Panc1 (cell line): Measurements from ENCODE around the gene NSD2. TPM values are rescaled to one million over a fixed set of nuclear protein-coding genes. Genes with fewer than 3 reads are reported as not detected.

Experiments used
- ATAC-seq: fragments of 200-7000 bp; cut with Tn5 transposase; 2 replicates; pipeline ENCODE4 v1.9.1; 2020; ENCODE audit warnings: mild to moderate bottlenecking, moderate library complexity
- BruUV-seq: library from RNA; stranded (reverse); fragments of 400-500 nt; replicated peaks from 2 replicates; lab custom pipeline; 2021; lab: Mats Ljungman, UMichigan
- CTCF ChIA-PET: fragments of 300-600 bp; sonication (Branson Sonifier 250); formaldehyde crosslinking; loops from one replicate; lab custom pipeline; 2022; ENCODE audit warnings: antibody characterized with exemption; lab: Charles Lee
- POLR2A ChIA-PET: fragments of 300-600 bp; sonication (Branson Sonifier 250); formaldehyde crosslinking; loops from one replicate; lab custom pipeline; 2022; ENCODE audit warnings: antibody characterized with exemption; lab: Charles Lee
- DNase-seq: peaks from one replicate; pipeline ENCODE4 v3.0.0-alpha.2; 2010; ENCODE audit warnings: low read depth, low spot score
- H3K27ac ChIP-seq: 2 replicates; pipeline ENCODE4 v1.5.1; 2011; ENCODE audit warnings: mild to moderate bottlenecking, low read length, inconsistent platforms
- H3K27me3 ChIP-seq: fragments of 200-500 bp; sonication (Bioruptor generic); 2 replicates; pipeline ENCODE4 v1.6.0; 2014; ENCODE audit warnings: low read length, inconsistent platforms; ENCODE audit not compliant: control insufficient read depth, insufficient read depth
- H3K36me3 ChIP-seq: fragments of 200-500 bp; sonication (Bioruptor generic); 2 replicates; pipeline ENCODE4 v1.5.1; 2014; ENCODE audit warnings: inconsistent platforms, mild to moderate bottlenecking, low read length, moderate library complexity; ENCODE audit not compliant: control insufficient read depth, insufficient read depth
- H3K4me1 ChIP-seq: 2 replicates; pipeline ENCODE4 v1.5.1; 2011; ENCODE audit warnings: inconsistent platforms, mild to moderate bottlenecking, low read length, moderate library complexity; ENCODE audit not compliant: control insufficient read depth, insufficient read depth
- H3K4me3 ChIP-seq, 2 experiments: 2 replicates each; pipeline ENCODE4 v1.5.1; 2011 to 2012; ENCODE audit warnings: low read depth in 2 of 2, low read length in 2 of 2, mild to moderate bottlenecking in 2 of 2, inconsistent platforms in 1 of 2, moderate library complexity in 1 of 2
- H3K9me3 ChIP-seq: fragments of 200-500 bp; sonication (Bioruptor generic); 2 replicates; pipeline ENCODE4 v1.5.1; 2014; ENCODE audit warnings: low read depth, mild to moderate bottlenecking, inconsistent platforms, low read length, moderate library complexity; ENCODE audit not compliant: control insufficient read depth, insufficient read depth
- POLR2AphosphoS5 ChIP-seq: IDR thresholded peaks from 2 replicates; pipeline ENCODE4 v1.6.1; 2012; ENCODE audit warnings: mild to moderate bottlenecking, low read depth, low read length, moderate library complexity
- SIN3A ChIP-seq: IDR thresholded peaks from 2 replicates; pipeline ENCODE4 v1.6.1; 2012; ENCODE audit warnings: low read depth, mild to moderate bottlenecking, low read length, moderate library complexity, borderline replicate concordance; ENCODE audit not compliant: insufficient read depth
- TCF7L2 ChIP-seq: IDR thresholded peaks from 2 replicates; pipeline ENCODE4 v1.6.1; 2011; ENCODE audit warnings: mild to moderate bottlenecking, low read depth, low read length, inconsistent platforms
- in situ Hi-C: cut with HindIII; loops from 2 replicates; pipeline ENCODE4 v1.10.0; 2016; ENCODE audit warnings: low sequenced_read_pairs, low pct_unique_long_range_greater_than_20kb
- intact Hi-C: fragments of 100-400 bp; cut with micrococcal nuclease; formaldehyde crosslinking; loops from one replicate; pipeline ENCODE4 v1.10.0; 2022; ENCODE audit not compliant: unreplicated experiment
- total RNA-seq: library from RNA; stranded (reverse); gene quantifications from one replicate; pipeline ENCODE4 v1.2.1, GENCODE V29; 2021; ENCODE audit not compliant: unreplicated experiment
- TF ChIP-seq, protein P1 (sequence below): fragments of 450-650 bp; IDR thresholded peaks from 2 replicates; pipeline ENCODE4 v1.5.1; 2017; ENCODE audit warnings: mild to moderate bottlenecking
- TF ChIP-seq, protein P2 (sequence below), 2 experiments: IDR thresholded peaks; 2 replicates each; pipeline ENCODE4 v1.6.1; 2011 to 2012; ENCODE audit warnings: low read depth in 2 of 2, control low read depth in 1 of 2, low read length in 1 of 2, mild to moderate bottlenecking in 1 of 2, moderate library complexity in 1 of 2; ENCODE audit not compliant: insufficient read depth in 1 of 2

The NSD2 gene
- total RNA-seq, 1 experiment from 2014 or later: 116 TPM

DNA sequence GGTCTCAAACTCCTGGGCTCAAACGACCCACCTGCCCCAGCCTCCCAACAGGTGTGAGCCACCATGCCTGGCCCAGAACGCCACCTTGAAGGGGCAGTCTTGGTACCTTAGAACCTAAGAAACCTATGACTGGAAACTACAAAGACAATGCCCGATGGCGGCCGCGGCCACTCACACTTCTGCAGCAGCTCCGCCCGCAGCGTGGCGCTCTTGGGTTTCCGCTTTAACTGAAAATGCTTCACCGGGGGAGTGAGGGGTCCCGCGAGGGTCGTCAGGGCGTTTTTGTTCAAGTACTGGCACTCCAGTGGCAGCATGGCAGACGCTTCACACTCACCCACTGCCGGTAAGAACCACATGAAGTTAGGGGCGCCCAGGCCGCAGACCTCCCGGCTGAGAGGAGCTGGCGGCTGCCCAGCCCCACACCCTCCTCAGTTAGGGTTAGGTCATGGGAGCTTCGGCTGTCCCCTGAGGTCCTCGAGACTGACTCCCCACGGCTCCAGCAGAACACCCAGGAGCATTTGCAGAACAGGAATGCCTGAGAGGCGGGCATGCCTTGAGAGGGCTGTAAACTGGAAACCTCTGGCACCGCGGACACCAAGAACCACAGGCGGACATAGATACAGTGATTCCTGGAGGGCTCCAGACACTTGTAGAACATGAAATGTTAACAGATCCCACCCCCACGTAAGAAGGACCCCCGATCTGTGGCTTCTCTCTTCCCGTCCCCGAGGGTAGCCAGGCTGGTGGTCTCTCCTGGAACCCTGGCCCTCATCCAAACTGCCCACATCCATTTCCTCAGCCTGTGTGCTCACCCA lies 118.5 kb downstream of the NSD2 start:
- BruUV-seq: no TSS peak
- Histone ChIP-seq H3K4me1 (no peaks in the 10 kb centered on the region), H3K9me3 (no peaks in the 10 kb centered on the region), H3K36me3 (no peaks in the 10 kb centered on the region), H3K27ac (no peak overlapping the region), H3K27me3 (no peaks in the 10 kb centered on the region), H3K4me3 (no peak overlapping the region)
- ChIA-PET CTCF (no interaction called here), POLR2A (no interaction called here)
- no peak for TF ChIP-seq TCF7L2
- TF ChIP-seq SIN3A: no peak
- no peak for TF ChIP-seq POLR2AphosphoS5
- TF ChIP-seq, protein P1, sequence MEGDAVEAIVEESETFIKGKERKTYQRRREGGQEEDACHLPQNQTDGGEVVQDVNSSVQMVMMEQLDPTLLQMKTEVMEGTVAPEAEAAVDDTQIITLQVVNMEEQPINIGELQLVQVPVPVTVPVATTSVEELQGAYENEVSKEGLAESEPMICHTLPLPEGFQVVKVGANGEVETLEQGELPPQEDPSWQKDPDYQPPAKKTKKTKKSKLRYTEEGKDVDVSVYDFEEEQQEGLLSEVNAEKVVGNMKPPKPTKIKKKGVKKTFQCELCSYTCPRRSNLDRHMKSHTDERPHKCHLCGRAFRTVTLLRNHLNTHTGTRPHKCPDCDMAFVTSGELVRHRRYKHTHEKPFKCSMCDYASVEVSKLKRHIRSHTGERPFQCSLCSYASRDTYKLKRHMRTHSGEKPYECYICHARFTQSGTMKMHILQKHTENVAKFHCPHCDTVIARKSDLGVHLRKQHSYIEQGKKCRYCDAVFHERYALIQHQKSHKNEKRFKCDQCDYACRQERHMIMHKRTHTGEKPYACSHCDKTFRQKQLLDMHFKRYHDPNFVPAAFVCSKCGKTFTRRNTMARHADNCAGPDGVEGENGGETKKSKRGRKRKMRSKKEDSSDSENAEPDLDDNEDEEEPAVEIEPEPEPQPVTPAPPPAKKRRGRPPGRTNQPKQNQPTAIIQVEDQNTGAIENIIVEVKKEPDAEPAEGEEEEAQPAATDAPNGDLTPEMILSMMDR: no peak
- TF ChIP-seq, protein P2, sequence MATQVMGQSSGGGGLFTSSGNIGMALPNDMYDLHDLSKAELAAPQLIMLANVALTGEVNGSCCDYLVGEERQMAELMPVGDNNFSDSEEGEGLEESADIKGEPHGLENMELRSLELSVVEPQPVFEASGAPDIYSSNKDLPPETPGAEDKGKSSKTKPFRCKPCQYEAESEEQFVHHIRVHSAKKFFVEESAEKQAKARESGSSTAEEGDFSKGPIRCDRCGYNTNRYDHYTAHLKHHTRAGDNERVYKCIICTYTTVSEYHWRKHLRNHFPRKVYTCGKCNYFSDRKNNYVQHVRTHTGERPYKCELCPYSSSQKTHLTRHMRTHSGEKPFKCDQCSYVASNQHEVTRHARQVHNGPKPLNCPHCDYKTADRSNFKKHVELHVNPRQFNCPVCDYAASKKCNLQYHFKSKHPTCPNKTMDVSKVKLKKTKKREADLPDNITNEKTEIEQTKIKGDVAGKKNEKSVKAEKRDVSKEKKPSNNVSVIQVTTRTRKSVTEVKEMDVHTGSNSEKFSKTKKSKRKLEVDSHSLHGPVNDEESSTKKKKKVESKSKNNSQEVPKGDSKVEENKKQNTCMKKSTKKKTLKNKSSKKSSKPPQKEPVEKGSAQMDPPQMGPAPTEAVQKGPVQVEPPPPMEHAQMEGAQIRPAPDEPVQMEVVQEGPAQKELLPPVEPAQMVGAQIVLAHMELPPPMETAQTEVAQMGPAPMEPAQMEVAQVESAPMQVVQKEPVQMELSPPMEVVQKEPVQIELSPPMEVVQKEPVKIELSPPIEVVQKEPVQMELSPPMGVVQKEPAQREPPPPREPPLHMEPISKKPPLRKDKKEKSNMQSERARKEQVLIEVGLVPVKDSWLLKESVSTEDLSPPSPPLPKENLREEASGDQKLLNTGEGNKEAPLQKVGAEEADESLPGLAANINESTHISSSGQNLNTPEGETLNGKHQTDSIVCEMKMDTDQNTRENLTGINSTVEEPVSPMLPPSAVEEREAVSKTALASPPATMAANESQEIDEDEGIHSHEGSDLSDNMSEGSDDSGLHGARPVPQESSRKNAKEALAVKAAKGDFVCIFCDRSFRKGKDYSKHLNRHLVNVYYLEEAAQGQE (IDR thresholded peaks at IDR 0.05; ENCODE audit: insufficient read depth in 1 of 2, low read depth in 2 of 2, low read length in 1 of 2): no peak
- no peak for DNase-seq
- in situ Hi-C loops: no loop called here
- intact Hi-C loops: no loop called here
- ATAC-seq: no peak

DNA sequence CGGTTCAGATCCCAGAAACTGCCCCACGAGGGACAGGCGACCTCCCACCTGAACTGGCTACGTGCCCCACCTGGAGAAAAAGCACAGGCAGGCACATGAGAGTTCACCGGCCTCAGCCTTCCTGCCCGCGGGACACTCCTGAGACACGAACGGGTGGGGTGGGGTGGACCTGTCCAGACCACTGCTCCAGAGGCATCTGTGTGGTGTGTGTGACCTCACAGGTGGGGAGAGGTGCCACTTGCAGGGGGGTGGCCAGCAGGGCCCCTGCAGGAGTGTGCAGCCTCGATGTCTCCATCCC lies 119.1 kb downstream of the NSD2 start:
- TF ChIP-seq SIN3A: no peak
- TF ChIP-seq, protein P1: no peak
- no peak for TF ChIP-seq TCF7L2
- TF ChIP-seq POLR2AphosphoS5: no peak
- TF ChIP-seq, protein P2 (IDR thresholded peaks at IDR 0.05; ENCODE audit: insufficient read depth in 1 of 2, low read depth in 2 of 2, low read length in 1 of 2): no peak
- no peaks in the 10 kb centered on the region for H3K27me3 ChIP-seq
- ChIA-PET CTCF (no interaction called here), POLR2A (no interaction called here)
- no peaks in the 10 kb centered on the region for H3K9me3 ChIP-seq
- no peaks in the 10 kb centered on the region for H3K4me1 ChIP-seq
- in situ Hi-C loops (no loop called here), intact Hi-C loops (no loop called here)
- H3K27ac ChIP-seq: no peak overlapping the region
- no peak overlapping the region for H3K4me3 ChIP-seq
- ATAC-seq (no peak), DNase-seq (no peak)
- BruUV-seq: no TSS peak
- no peaks in the 10 kb centered on the region for H3K36me3 ChIP-seq
